Activated CD4-positive, CD25-positive, alpha-beta regulatory T cell (primary cell): ENCODE results near the gene FYN.

Experiments
- DNase-seq, 4 experiments: peaks; one replicate each; lab custom pipeline; 2025; lab: John Stamatoyannopoulos, UW

The FYN gene

DNA sequence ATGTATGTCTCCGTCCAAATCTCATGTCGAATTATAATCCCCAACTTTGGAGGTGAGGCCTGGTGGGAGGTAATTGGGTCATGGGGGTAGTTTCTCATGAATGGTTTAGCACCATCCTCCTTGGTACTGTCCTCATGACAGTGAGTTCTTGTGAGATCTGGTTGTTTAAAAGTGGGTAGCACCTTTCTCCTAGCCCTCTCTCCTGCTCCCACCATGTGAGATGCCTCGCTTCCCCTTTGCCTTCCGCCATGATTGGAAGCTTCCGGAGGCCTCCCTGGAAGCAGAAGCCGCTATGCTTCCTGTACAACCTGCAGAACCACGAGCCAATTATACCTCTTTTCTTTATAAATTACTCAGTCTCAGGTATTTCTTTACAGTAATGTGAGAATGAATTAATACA is 123.1 kb downstream of the FYN start:
- no peak for DNase-seq

DNA sequence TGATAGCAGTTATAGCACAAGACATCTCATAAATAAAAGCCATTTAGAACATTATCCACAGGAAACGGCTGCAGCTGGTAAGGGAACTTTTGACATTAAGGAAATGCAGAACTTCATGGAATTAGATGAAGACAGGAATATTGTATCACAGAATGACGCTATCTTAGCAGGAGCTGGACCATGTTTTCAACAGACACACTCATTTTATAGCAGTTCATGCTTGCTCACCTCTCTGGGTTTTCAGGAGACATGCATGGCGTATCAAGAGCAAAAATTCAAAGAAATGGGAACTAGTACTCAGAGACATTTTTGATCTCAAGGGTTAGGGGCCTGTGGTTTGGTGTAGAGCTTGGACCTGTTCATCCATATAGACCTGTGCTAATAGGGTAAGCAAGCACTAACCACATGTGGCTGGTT is 125.0 kb downstream of the FYN start:
- DNase-seq = no peak

DNA sequence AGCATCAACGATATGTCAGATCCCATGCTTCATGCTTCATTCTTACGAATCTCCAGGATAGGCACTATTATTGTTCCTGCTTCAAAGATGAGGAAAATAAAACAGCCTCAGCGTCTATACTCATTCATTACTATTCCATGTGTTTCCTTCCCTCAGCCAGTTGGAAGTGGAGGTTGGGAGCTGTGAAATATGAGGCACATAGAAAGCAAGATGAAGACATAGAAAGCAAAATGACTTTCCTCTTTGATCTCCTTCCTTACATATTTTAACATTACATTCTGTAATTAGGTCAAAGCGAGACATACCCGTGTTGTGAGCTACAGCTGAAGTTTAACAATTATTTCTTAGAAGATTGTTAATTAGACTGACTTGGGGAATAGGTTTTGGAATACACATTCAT is 125.4 kb downstream of the FYN start:
- DNase-seq = no peak

DNA sequence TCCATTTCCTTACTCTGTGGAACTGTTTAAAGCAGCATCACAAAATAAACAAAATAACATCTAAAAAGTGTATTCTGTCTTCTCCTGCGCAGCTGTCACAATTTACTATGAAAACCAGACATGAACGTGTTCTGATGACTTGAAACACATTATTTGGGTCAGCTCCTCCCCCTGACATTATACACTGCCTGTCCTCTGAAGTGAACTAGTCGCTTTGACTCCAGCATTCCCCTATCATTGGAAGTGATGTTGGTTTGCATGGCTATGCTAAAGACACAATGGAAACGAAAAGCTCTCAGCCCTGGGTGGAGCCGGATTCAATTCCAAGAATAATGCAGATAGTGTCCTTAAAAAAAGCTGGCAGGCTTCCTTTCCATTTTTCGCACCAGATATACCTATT is 125.9 kb downstream of the FYN start:
- no peak for DNase-seq

DNA sequence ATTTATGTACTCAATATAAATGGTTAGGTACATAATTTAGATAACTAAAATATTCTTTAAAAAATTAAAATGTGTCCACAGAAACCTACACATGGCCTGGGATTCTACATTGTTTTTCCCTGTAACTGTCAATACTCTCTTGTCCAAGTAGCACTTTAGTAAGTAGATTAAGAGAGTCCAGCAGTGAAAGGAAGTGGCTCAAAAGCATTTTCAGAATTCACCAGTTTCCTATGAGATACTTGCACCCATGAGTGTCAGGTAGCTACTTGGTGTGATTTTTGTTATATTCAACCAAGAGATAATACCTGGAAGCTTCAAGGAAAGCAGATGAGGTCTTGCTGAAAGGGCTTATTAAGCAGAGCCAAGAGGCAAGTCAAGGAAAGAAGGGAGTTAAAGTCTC is 126.3 kb downstream of the FYN start:
- DNase-seq = no peak

DNA sequence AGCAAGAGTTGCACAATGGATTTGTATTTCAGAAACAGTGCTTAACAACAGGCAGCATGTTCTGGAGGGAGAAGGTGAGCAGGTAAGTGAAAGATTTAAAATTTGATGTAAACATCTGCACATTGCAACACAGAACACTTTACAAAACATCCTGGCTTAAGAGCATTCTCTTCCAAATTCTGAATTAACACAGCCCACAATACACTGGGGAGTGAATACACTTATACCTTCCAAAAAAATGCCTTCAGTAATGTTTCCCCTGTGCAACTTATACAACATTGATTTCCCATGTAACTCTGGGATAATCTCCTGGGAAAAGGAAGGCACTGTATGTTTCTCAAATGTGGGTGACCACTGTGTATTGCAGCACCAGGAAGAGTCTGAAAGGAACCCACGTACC is 127.6 kb downstream of the FYN start:
- DNase-seq = no peak

DNA sequence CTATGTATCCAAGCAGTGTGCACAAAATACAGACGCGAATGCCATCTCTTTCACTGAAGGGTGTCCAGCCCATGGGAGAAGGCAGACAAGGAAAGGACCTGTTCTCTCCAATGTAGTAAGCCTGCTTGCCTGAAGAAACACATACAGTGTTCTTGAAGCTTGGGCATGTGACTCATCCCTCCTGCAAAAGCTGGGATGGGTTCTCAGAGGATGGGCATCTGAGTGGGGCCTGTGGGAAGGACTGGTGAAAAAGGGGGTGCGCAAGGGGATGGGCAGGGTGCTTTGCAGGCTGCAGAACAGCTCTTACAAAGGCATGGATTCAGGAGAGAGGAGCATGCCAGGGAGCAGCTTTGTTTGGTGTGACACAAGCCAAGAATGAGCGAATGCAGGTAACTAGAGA is 128.1 kb downstream of the FYN start:
- DNase-seq = no peak

DNA sequence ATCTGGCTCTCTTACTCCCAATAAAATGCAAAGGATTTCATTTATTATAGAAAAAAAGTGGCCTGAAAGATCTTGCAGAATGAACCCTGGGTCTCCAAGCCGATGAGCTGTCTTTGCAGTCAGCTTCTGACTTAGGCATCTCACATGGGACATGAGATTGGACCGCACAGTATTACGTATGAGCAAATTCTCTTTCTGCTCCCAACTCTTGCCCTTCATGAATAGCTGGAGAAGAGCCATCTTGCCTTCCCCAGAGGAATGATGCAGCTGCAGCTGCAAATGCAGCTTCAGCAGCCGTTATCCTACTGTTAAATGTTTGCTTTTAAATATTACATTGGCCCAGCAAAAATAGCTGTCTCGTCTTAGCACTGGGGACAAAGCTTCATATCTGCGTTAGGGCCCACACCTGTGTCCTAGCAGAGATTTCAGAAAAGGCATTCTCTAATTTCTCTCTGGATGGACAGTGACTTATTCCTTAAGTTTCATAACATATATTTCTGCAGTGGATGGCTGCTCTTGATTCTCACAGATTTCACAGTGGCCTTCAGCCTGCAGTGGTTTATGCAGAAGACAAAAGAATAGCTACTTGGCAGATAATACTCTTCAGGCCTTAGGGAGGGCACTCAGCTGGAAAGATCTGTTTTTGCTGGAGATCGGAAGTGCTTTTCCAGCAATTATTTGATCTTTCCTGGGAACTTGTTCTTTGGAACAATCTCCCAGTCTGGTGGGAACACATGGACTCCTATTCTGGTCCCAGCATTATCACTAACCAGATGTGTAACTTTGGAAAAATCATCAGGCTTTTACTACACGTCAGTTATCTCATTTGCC is 129.2 kb downstream of the FYN start:
- DNase-seq = no peak

DNA sequence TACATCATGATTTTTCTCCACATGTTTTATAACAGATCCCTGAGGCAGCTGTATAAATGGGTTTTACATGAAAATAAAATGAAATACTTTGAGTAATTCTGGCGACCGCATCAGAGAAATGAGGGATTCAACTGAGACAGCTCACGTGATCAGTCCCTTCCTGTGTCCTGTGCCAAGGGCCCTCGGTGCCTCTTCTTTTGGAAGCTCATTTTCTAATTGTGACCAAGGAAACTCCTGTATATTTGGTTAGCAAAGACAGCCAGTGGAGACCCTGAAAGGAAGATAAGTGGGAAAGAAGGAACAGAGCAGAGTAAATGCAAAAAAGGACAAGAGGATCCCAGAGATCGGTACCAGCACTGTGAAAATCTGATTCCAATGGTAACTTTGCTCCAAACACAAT is 129.9 kb downstream of the FYN start:
- no peak for DNase-seq

DNA sequence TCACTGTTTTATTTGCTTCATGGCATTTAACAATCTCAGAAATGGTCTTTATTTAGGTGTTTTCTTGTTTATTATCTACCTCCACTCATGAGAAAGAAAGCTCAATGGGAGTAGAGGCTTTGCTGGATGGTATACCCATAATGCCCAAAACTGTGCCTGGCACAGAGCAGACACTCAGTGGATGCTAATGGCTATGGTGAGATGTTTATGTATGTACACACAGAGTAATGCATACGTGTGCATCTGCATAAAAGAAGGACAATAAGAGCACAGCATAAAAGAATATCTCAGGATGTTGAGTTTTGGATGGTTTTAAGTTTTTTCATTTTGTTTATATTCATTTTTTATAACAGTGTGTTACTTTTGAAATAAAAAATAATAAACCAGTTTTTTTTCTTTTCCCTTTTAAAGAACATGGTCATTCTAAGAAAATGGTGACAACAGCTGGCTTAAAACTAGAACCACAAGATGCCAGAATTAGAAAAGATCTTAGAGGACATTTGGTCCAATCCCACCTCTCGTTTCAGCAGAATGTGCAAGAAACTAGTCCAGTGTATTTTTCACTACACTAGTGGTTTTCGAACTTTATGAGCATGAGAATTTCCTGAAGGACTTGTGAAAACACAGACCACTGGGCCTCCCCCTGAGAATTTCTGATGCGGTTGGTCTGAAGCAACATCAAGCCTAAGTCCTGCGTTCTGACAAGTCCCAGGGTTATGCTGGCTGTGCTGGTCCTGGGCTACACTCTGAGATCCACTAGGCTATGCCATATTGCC is 131.9 kb downstream of the FYN start:
- no peak for DNase-seq

DNA sequence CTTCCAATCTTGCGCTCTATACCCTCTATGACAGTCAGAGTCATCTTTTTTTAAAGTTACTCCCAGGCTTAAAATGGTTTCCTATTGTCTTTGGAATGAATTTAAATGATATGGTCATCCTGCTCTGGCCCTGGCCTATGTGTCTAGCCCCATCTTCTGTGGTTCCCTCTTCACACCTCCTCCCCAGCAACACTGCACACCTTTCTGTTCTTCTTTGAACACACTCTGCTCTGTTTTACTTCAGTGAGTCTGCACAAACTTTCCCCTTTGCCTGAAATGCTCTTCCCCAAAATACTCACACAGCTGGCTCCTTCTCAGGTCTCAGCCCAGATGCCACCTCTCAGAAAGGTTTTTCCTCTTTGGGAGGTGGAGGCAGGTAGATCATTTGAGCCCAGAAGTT is 132.7 kb downstream of the FYN start:
- DNase-seq = no peak

DNA sequence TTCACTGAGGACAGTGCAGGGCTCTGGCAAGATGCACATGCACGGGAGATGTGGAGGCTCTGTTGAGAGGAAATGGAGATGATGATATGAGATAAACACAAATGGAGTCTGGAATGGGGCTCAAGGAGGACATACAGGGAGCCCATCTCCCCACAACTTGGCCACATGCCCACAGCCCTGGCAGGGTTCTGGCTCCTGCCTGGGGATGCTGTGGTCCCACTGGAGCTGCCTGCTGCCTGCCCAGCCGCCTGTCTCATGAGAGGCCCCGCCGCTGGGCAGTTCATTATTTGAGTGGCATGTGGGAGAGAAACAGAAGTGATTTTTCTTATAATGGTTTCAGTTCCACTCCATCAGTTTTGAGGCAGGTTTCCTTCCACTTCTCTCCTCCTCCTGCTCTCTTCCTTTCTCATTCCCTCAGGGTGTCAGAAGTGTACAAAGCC is 134.0 kb downstream of the FYN start:
- DNase-seq = no peak

DNA sequence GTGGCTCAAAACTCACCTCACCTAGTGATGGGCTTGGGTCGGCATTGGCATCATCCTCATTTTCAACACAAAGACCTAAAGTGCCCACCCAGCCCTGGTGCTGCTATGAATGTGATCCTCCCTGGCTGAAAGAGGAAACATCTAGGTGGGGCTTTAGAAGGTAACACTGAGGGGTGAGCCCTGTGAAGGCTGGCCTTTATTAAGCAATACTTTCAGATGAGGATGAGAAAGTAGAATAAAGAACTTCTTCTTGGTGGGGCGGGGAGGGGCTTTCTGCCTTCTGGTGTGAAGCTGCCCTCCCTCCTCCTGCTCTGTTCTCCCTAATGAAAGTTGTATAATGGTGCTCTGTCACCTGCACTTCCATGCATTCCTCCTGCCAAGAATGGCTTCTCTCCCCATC is 134.6 kb downstream of the FYN start:
- DNase-seq = no peak

DNA sequence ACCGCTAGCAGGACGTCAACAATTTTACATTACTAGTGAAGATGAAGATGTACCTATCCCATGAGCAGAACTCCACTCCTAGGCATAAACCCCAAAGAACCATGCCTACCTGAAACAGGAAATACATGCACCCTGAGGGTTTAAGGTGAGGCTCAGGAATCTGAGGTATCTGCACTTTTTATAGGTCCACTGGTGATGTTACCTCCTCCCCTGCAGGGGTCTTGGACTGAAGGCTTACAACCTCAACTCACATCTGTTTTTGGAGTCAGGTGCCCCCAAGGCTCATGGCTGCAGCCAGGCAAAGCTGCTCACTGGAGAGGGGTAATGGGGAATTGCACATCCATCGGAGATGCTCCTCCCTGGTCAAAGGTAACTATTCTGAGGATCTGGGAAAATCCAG is 135.1 kb downstream of the FYN start:
- no peak for DNase-seq

DNA sequence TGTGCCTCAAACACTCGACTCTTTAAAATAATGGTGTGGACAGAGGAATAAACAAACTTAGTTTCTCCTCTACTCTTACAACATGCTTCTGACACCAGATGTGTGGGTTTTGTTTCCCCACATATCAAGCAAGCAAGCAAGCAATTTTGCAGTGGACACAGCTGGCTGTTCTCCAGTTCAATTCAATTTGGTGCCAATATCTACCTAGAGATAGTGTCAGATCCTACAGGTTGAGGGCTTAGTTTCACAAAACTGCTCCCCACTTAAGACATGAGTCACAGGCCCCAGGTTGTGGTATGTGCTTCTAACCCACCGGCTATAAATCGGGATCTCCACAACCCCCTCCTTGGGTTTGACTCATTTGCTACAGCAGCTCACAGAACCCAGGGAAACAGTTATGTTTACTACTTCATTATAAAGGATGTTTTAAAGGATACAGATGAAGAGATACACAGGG is 136.2 kb downstream of the FYN start:
- no peak for DNase-seq

DNA sequence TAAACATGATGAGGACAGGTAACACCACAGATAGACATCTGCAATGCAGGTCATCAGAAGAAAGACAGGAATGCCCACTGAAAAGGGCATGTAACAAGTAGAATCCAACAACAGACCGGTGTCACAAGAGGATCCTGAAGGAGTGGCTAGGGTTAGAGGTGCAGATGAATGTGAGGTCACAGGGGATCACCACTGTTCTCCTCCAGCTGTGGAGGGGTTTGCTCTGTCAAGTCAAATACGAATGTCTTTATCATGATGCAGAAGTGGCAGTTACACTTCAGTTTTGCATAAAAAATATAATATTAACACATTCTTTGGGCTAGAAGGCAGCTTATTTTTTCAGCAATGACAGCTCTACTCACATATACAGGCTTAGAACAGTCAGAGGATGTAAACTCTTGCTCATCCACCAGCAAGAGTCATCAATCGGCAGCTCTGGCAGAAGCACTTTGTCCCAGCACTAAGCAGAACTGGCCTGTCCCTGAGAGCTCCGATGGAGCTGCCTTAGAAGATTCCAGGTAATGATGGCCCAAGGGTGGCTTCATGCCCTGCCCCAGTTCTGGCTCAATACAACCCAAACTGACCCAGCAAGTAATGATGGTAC is 137.1 kb downstream of the FYN start:
- DNase-seq = no peak

DNA sequence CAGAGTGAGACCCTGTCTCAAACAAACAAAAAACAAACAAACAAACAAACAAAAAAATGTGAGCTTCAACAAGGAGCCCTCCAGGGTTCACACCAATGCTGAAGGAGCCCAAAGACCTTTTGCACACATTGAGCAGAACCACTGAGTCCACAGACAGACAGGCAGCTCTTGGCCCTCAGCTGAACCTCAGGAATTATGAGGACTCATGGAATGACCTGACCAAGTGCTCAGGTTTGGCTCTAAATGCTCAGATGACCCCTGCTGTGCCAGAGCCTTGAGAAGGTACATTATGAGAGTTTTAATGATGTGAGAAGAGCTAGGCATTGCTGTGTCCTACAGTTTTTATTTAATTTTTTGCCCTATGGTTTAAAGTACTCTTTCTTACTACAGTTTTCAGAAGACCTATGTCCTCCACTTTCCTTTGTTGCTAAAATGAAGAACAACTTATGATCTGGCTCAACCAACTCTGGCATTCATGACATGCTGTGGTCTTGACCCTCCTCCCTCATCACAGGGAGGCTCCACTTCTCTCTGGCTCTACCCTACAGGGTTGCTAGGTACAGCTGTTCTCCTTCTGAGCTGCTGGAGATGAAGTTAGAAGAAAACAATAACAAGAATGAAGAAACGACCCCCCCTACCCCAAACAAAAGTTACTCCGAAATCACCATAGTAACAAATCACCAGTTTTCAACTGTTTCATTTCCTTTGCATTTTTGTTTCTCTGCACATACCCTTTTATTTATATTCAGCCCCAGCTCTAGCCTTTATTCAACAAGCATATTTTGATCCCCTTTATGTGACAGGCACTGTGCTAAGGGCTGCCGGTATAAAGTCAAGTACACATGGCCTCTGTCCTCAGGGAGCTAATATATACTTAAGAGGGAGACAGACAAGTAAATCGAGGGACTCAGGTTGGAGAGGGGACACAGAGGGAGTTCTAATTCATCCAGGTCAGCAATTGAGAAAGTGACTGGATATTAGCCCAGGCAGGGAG is 138.9 kb downstream of the FYN start:
- DNase-seq = no peak

DNA sequence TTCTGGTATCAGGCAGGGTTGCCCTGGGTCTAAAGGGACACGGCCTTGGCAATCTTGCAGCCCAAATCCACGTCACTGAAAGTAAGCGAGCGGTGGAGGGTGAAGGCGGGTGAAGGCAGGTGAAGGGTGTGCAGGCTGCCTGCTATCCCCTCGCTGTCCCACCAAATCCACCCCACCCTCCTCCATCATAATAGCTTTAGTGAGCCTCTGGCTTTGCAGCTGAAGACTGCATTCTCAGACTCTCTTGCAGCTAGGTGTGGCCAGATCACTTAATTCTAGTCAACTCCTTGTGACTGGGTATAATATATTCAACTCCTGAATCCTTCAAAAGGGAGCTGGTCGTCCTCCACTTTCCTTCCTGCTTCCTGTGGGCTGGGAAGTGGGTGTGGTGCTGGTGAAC is 140.9 kb downstream of the FYN start:
- DNase-seq = no peak

DNA sequence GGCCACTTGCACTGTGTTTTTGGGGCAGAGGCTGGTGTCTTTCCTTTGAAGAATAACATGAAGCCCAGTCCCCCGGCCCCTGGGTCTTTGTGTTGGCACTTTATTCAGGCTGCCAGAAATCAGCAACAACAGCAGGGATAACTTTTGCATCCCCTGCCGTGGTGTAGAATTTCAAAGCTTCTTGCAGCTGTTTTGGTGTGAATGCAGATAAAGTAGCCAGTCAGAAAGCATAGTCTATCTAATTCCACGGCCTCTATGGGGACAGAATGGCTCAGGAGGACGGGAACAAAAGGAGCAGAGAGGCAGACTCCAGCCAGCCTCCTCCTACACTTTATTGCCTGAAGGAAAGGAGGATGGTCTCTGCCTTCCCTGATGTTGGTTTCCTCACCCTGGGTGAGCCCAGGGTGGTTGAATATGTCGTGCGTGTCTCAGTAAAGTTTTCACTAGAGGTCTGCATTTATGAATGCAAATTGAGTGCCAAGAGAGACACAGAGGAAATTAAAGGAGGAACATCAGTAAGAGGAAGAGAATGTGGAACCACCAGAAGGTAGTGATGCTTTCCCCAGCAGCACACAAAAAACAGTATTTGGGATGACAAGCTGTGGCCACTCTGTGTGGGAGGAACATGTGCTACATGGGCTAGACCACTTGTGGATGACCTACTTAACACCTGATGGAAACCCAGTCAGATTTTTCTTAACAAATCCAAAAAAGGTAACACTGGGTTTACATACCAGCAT is 141.6 kb downstream of the FYN start:
- no peak for DNase-seq

DNA sequence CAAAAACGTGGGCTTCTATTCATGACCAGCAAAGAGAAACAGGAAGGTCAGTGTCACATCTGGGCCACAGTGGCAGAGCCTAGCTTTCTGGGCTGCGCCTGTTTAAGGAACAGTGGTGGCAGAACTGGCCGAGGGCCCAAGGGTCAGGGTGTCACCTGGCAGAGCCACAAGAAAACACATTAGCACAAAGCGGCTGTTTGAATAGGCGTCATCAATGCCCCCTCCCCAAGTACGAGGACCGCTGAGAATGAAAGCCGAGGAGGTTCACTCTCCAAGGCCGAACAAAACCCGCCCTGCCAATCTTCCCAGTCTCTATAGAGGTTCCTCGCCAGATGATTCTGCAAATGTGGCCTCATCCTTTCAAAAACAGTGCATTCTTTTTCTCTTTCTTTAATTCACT is 142.4 kb downstream of the FYN start:
- DNase-seq = no peak

DNA sequence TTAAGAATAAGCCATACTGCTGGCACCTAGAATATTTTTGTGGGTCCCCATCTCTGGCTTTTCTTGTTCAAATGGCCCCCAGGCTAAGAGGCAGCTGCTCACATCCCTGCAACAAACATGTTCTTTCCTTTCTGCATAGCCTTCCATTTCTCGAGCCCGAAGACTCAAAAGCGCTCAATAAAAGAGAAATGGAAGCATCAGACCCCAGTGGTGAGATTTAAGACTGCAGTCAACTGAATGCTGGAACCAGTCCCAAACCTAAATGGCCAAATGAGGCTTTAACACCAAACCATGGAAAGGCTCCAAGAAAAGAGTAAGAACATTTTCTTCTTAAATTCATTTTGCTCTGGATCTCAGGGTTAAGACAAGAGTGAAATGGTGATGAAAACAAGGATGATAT is 145.4 kb downstream of the FYN start:
- no peak for DNase-seq
